IMR-90 (cell line): ENCODE measurements around the gene SERINC3. TPM values are rescaled to one million over a fixed set of nuclear protein-coding genes. Genes with fewer than 3 reads are reported as not detected.
A peak's percentile ranks its signal among the peaks of the same experiment; 100 is the strongest.

Experiments used
- ATAC-seq: fragments of 200-7000 bp; cut with Tn5 transposase; 2 replicates; pipeline ENCODE4 v1.9.1; 2020; ENCODE audit warnings: low read depth, mild to moderate bottlenecking, moderate library complexity
- BruUV-seq: library from RNA; stranded (reverse); fragments of 400-500 nt; replicated peaks from 2 replicates; lab custom pipeline; 2021; lab: Mats Ljungman, UMichigan
- CTCF ChIA-PET: fragments of 300-600 bp; formaldehyde crosslinking; extraction: SDS; loops from one replicate; lab custom pipeline; 2021; ENCODE audit warnings: antibody characterized with exemption; lab: Yijun Ruan, JAX
- POLR2A ChIA-PET: fragments of 300-600 bp; sonication (Branson Sonifier 250); formaldehyde crosslinking; loops from one replicate; lab custom pipeline; 2022; ENCODE audit warnings: antibody characterized with exemption; ENCODE audit not compliant: unreplicated experiment; lab: Charles Lee
- DNase-seq: peaks from one replicate; pipeline ENCODE4 v3.0.0; 2013
- H2AFZ ChIP-seq: replicated peaks from 2 replicates; pipeline ENCODE3; 2013; ENCODE audit warnings: low read length, mild to moderate bottlenecking; ENCODE audit not compliant: poor library complexity
- H2AK5ac ChIP-seq: 2 replicates; pipeline ENCODE4 v1.6.1; 2013; ENCODE audit warnings: low read depth, low read length, inconsistent platforms
- H2AK9ac ChIP-seq: replicated peaks from 2 replicates; pipeline ENCODE3; 2013; ENCODE audit warnings: mild to moderate bottlenecking, low read depth, low read length, moderate library complexity; ENCODE audit not compliant: poor library complexity
- H2BK120ac ChIP-seq: 2 replicates; pipeline ENCODE4 v1.6.1; 2013; ENCODE audit warnings: low read depth, low read length, inconsistent platforms
- H2BK15ac ChIP-seq: 3 replicates; pipeline ENCODE4 v1.6.1; 2013; ENCODE audit warnings: low read depth, low read length, inconsistent platforms
- H2BK20ac ChIP-seq: 2 replicates; pipeline ENCODE4 v1.6.1; 2013; ENCODE audit warnings: low read depth, mild to moderate bottlenecking, inconsistent platforms, low read length, moderate library complexity
- H2BK5ac ChIP-seq: 2 replicates; pipeline ENCODE4 v1.6.1; 2013; ENCODE audit warnings: mild to moderate bottlenecking, low read depth, low read length, inconsistent platforms; ENCODE audit not compliant: poor library complexity, severe bottlenecking
- H3K14ac ChIP-seq: replicated peaks from 2 replicates; pipeline ENCODE4 v1.6.1; 2013; ENCODE audit warnings: low read depth, low read length, inconsistent platforms
- H3K18ac ChIP-seq: 2 replicates; pipeline ENCODE4 v1.6.1; 2013; ENCODE audit warnings: low read depth, low read length, control low read depth
- H3K23ac ChIP-seq: 2 replicates; pipeline ENCODE4 v1.6.1; 2013; ENCODE audit warnings: low read depth, low read length, inconsistent platforms
- H3K27ac ChIP-seq: 2 replicates; pipeline ENCODE4 v1.5.1; 2013; ENCODE audit warnings: mild to moderate bottlenecking, control low read depth, low read length; ENCODE audit not compliant: insufficient read depth
- H3K27me3 ChIP-seq: 2 replicates; pipeline ENCODE4 v1.6.1; 2013; ENCODE audit warnings: low read length; ENCODE audit not compliant: control insufficient read depth, insufficient read depth
- H3K36me3 ChIP-seq: 2 replicates; pipeline ENCODE4 v1.6.1; 2013; ENCODE audit warnings: low read length, mixed read lengths; ENCODE audit not compliant: control insufficient read depth, insufficient read depth
- H3K4ac ChIP-seq: 2 replicates; pipeline ENCODE4 v1.6.1; 2013; ENCODE audit warnings: low read depth, low read length, inconsistent platforms
- H3K4me1 ChIP-seq: 2 replicates; pipeline ENCODE4 v1.6.1; 2013; ENCODE audit warnings: low read length, mixed read lengths; ENCODE audit not compliant: control insufficient read depth, insufficient read depth
- H3K4me2 ChIP-seq: 2 replicates; pipeline ENCODE4 v1.6.1; 2013; ENCODE audit warnings: low read depth, mild to moderate bottlenecking, control low read depth, low read length, moderate library complexity
- H3K4me3 ChIP-seq: 2 replicates; pipeline ENCODE4 v1.5.1; 2013; ENCODE audit warnings: low read depth, mild to moderate bottlenecking, control low read depth, low read length, moderate library complexity; ENCODE audit not compliant: insufficient read depth
- H3K56ac ChIP-seq: 2 replicates; pipeline ENCODE4 v1.6.1; 2013; ENCODE audit warnings: low read length, inconsistent platforms; ENCODE audit not compliant: insufficient read depth; ENCODE audit errors: extremely low read depth
- H3K79me1 ChIP-seq, 2 experiments: 2 replicates each; pipeline ENCODE4 v1.6.1; 2013; ENCODE audit warnings: low read length in 2 of 2, inconsistent platforms in 1 of 2, low read depth in 1 of 2
- H3K9ac ChIP-seq: 2 replicates; pipeline ENCODE4 v1.6.1; 2013; ENCODE audit warnings: low read depth, low read length, control low read depth
- H3K9me1 ChIP-seq: 2 replicates; pipeline ENCODE4 v1.6.1; 2013; ENCODE audit warnings: low read length, inconsistent platforms; ENCODE audit not compliant: insufficient read depth
- H3K9me3 ChIP-seq: 2 replicates; pipeline ENCODE4 v1.6.1; 2013; ENCODE audit warnings: low read length; ENCODE audit not compliant: control insufficient read depth, insufficient read depth
- H4K20me1 ChIP-seq: 2 replicates; pipeline ENCODE4 v1.6.1; 2013; ENCODE audit warnings: low read length, inconsistent platforms; ENCODE audit not compliant: insufficient read depth
- H4K5ac ChIP-seq: 2 replicates; pipeline ENCODE4 v1.6.1; 2013; ENCODE audit warnings: mild to moderate bottlenecking, low read depth, low read length, control low read depth
- H4K8ac ChIP-seq, 2 experiments: 2 replicates each; pipeline ENCODE4 v1.6.1; 2013; ENCODE audit warnings: low read depth in 2 of 2, low read length in 2 of 2, control low read depth in 1 of 2, inconsistent platforms in 1 of 2
- H4K91ac ChIP-seq: 2 replicates; pipeline ENCODE4 v1.6.1; 2013; ENCODE audit warnings: low read depth, low read length, inconsistent platforms; ENCODE audit not compliant: insufficient read depth
- BHLHE40 ChIP-seq: fragments of 150-350 bp; IDR thresholded peaks from 2 replicates; pipeline ENCODE4 v1.6.1; 2016; ENCODE audit warnings: mild to moderate bottlenecking, low read depth, low read length
- CEBPB ChIP-seq: IDR thresholded peaks from 2 replicates; pipeline ENCODE4 v1.6.1; 2012; ENCODE audit warnings: low read depth, low read length, improper control_type of control experiment
- CHD1 ChIP-seq: IDR thresholded peaks from 2 replicates; pipeline ENCODE4 v1.6.1; 2012; ENCODE audit warnings: low read depth, low read length, improper control_type of control experiment
- FOS ChIP-seq: fragments of 150-350 bp; IDR thresholded peaks from 2 replicates; pipeline ENCODE4 v1.6.1; 2016; ENCODE audit warnings: low read depth, low read length
- MAFK ChIP-seq: IDR thresholded peaks from 2 replicates; pipeline ENCODE4 v1.6.1; 2012; ENCODE audit warnings: low read depth, low read length, improper control_type of control experiment
- MAZ ChIP-seq: IDR thresholded peaks from 2 replicates; pipeline ENCODE4 v1.6.1; 2012; ENCODE audit warnings: low read depth, mild to moderate bottlenecking, low read length, improper control_type of control experiment, moderate library complexity, borderline replicate concordance
- MXI1 ChIP-seq: IDR thresholded peaks from 2 replicates; pipeline ENCODE4 v1.6.1; 2012; ENCODE audit warnings: low read depth, mild to moderate bottlenecking, low read length, moderate library complexity, borderline replicate concordance
- NFE2L2 ChIP-seq: fragments of 150-350 bp; IDR thresholded peaks from 2 replicates; pipeline ENCODE4 v1.6.1; 2016; ENCODE audit warnings: low read depth, mild to moderate bottlenecking, low read length
- POLR2A ChIP-seq: IDR thresholded peaks from 2 replicates; pipeline ENCODE4 v1.6.1; 2012; ENCODE audit warnings: mild to moderate bottlenecking, low read depth, low read length
- RAD21 ChIP-seq: IDR thresholded peaks from 2 replicates; pipeline ENCODE4 v1.6.1; 2012; ENCODE audit warnings: low read length, improper control_type of control experiment
- RCOR1 ChIP-seq: IDR thresholded peaks from 2 replicates; pipeline ENCODE4 v1.6.1; 2012; ENCODE audit warnings: mild to moderate bottlenecking, low read length, improper control_type of control experiment; ENCODE audit not compliant: insufficient replicate concordance
- RFX5 ChIP-seq: IDR thresholded peaks from 2 replicates; pipeline ENCODE4 v1.8.0; 2012; ENCODE audit warnings: low read depth, mild to moderate bottlenecking, low read length, moderate library complexity
- SMC3 ChIP-seq: fragments of 150-350 bp; IDR thresholded peaks from 2 replicates; pipeline ENCODE4 v1.6.1; 2016; ENCODE audit warnings: low read depth, mild to moderate bottlenecking, antibody characterized with exemption, low read length, moderate library complexity
- WGBS, 2 experiments: methylation state at CpG; one replicate each; pipeline versions ENCODE4 v1.1.5 to v1.1.7; 2013; ENCODE audit warnings: missing lambda C conversion rate in 2 of 2; ENCODE audit not compliant: insufficient read length in 1 of 2; ENCODE audit errors: extremely low coverage in 2 of 2; 5-methylcytosine and 5-hydroxymethylcytosine counted together
- dilution Hi-C: fragments of 300-500 bp; cut with HindIII; formaldehyde crosslinking; loops from one replicate; pipeline ENCODE4 v1.14.3; 2018; ENCODE audit warnings: low sequenced_read_pairs; ENCODE audit not compliant: unreplicated experiment
- in situ Hi-C: fragments of 300-500 bp; cut with MboI; formaldehyde crosslinking; loops from 3 replicates; pipeline ENCODE4 v1.14.3; 2019; ENCODE audit warnings: low sequenced_read_pairs, inconsistent platforms, mixed read lengths
- intact Hi-C: fragments of 100-400 bp; cut with micrococcal nuclease; formaldehyde crosslinking; loops from 2 replicates; pipeline ENCODE4 v1.10.0; 2022
- polyA plus RNA-seq, 3 experiments: library from polyadenylated mRNA; depleted of rRNA; stranded (reverse); fragments of >200 nt; gene quantifications; 2 replicates each; pipeline ENCODE4 v1.2.3, GENCODE V29; 2012; ENCODE audit warnings: low replicate concordance in 1 of 3
- total RNA-seq: library from RNA; depleted of rRNA; stranded (reverse); fragments of >200 nt; gene quantifications from 2 replicates; pipeline ENCODE4 v1.2.3, GENCODE V29; 2012
- TF ChIP-seq, protein P1 (sequence below): conservative IDR thresholded peaks from 2 replicates; pipeline ENCODE4 v1.5.1; 2012; ENCODE audit warnings: mild to moderate bottlenecking, low read depth, low read length, improper control_type of control experiment
- TF ChIP-seq, protein P2 (sequence below): fragments of 150-350 bp; IDR thresholded peaks from 2 replicates; pipeline ENCODE4 v1.6.1; 2017; ENCODE audit warnings: mild to moderate bottlenecking, antibody characterized with exemption, low read length, low read depth
- TF ChIP-seq, protein P3 (sequence below): fragments of 150-350 bp; IDR thresholded peaks from 2 replicates; pipeline ENCODE4 v1.6.1; 2016; ENCODE audit warnings: low read depth, mild to moderate bottlenecking, low read length, moderate library complexity, borderline replicate concordance

SERINC3 gene
- total and polyA plus RNA-seq, 2 of the 4 experiments (the other 2 are of a cell fraction): 101 to 132 TPM

DNA sequence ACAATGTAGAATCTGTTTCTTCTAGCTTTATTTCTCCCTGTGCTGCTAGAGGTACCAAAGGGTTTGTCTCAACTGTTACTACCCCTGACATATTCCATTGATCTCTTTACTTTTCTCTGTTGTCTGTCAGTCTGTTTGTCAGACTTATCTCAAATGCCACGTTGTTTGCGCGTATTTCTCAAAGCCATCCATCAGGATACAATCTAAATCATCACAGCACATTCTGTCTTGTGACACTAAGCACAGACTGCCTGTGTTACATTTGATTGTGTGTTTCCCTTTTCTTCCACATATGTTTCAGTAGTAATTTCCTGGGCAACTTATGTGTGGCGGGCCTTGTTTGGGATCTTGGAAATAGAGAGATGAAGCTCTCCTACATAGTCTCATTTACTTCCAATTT, 30.2 kb upstream of the SERINC3 start:
- DNase-seq (no peak), ATAC-seq (no peak)
- no TSS peak for BruUV-seq
- Histone ChIP-seq H2BK20ac (peak overlapping the region; percentile 77; the same call in 1 of the 2 replicates), H3K27me3 (no peaks in the 10 kb centered on the region), H4K5ac (no peak overlapping the region), H3K18ac (peak overlapping the region; percentile 48; the same call in 1 of the 2 replicates), H3K9me1 (peaks cover 6% of the 10 kb centered on the region), H4K8ac (no peak overlapping the region), H3K9me3 (no peaks in the 10 kb centered on the region), H3K27ac (no peak overlapping the region), H3K9ac (no peak overlapping the region), H3K14ac (no peak overlapping the region), H4K91ac (no peak overlapping the region), H3K36me3 (no peaks in the 10 kb centered on the region), H2AK5ac (no peak overlapping the region), H2BK120ac (peak overlapping the region; percentile 17; the same call in 1 of the 2 replicates), H3K4me2 (no peak overlapping the region), H2BK5ac (no peak overlapping the region), H2AK9ac (no peak overlapping the region), H2AFZ (no peak overlapping the region), H3K4ac (peak overlapping the region; percentile 31; the same call in 1 of the 2 replicates), H3K79me1 (peaks cover 11 to 24% of the 10 kb centered on the region in 2 experiments), H3K4me3 (no peak overlapping the region), H3K4me1 (peaks cover 25% of the 10 kb centered on the region), H3K23ac (no peak overlapping the region), H3K56ac (no peak overlapping the region), H2BK15ac (peak overlapping the region; percentile 72; the same call in 1 of the 3 replicates), H4K20me1 (peaks cover 7% of the 10 kb centered on the region; the same call in 1 of the 2 replicates)
- in situ Hi-C loops (no loop called here), dilution Hi-C loops (no loop called here), intact Hi-C loops (loop anchor here (2.0 kb wide), 1 partner anchor 21 kb away; no protein-coding TSS in a partner anchor)
- no CpG with 5 or more reads among the region's 4 CpGs for WGBS, 2 experiments
- POLR2A ChIA-PET: no interaction called here
- TF ChIP-seq, protein P1, sequence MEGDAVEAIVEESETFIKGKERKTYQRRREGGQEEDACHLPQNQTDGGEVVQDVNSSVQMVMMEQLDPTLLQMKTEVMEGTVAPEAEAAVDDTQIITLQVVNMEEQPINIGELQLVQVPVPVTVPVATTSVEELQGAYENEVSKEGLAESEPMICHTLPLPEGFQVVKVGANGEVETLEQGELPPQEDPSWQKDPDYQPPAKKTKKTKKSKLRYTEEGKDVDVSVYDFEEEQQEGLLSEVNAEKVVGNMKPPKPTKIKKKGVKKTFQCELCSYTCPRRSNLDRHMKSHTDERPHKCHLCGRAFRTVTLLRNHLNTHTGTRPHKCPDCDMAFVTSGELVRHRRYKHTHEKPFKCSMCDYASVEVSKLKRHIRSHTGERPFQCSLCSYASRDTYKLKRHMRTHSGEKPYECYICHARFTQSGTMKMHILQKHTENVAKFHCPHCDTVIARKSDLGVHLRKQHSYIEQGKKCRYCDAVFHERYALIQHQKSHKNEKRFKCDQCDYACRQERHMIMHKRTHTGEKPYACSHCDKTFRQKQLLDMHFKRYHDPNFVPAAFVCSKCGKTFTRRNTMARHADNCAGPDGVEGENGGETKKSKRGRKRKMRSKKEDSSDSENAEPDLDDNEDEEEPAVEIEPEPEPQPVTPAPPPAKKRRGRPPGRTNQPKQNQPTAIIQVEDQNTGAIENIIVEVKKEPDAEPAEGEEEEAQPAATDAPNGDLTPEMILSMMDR: no peak
- TF ChIP-seq MXI1 (no peak), POLR2A (no peak), MAFK (no peak), SMC3 (no peak), RAD21 (no peak), FOS (no peak), RCOR1 (no peak), BHLHE40 (no peak), NFE2L2 (no peak), RFX5 (no peak), CHD1 (no peak), MAZ (no peak), CEBPB (no peak)
- TF ChIP-seq, protein P2, sequence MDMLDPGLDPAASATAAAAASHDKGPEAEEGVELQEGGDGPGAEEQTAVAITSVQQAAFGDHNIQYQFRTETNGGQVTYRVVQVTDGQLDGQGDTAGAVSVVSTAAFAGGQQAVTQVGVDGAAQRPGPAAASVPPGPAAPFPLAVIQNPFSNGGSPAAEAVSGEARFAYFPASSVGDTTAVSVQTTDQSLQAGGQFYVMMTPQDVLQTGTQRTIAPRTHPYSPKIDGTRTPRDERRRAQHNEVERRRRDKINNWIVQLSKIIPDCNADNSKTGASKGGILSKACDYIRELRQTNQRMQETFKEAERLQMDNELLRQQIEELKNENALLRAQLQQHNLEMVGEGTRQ: no peak
- TF ChIP-seq, protein P3, sequence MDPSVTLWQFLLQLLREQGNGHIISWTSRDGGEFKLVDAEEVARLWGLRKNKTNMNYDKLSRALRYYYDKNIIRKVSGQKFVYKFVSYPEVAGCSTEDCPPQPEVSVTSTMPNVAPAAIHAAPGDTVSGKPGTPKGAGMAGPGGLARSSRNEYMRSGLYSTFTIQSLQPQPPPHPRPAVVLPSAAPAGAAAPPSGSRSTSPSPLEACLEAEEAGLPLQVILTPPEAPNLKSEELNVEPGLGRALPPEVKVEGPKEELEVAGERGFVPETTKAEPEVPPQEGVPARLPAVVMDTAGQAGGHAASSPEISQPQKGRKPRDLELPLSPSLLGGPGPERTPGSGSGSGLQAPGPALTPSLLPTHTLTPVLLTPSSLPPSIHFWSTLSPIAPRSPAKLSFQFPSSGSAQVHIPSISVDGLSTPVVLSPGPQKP: no peak
- CTCF ChIA-PET: interaction anchor here (1.1 to 1.5 kb wide), 2 partner anchors 10 to 14 kb away, joined by 3 to 4 read pairs; no protein-coding TSS in a partner anchor
